ENCODE results near the gene AKAP7.
A peak's percentile ranks its signal among the peaks of the same experiment; 100 is the strongest.

AKAP7 gene

GRCh38 chr6:131288214-131288613 lies 152.9 kb downstream of the AKAP7 start:
- Histone ChIP-seq H2BK120ac (ENCODE audit: low read depth, low read length) (no peak overlapping the region), H2AK5ac (ENCODE audit: low read length) (no peak overlapping the region), H3K79me1 (ENCODE audit: low read length) (no peaks in the 10 kb centered on the region), H3K4ac (ENCODE audit: low read depth, low read length) (no peak overlapping the region), H3K27ac (ENCODE audit: low read depth, low read length) (no peak overlapping the region), H2BK15ac (replicated peaks; ENCODE audit: low read depth) (no peak overlapping the region), H3K9ac (ENCODE audit: low read length) (no peak overlapping the region), H3K23ac (ENCODE audit: low read length) (no peak overlapping the region), H4K8ac (ENCODE audit: low read depth, low read length) (no peak overlapping the region), H3K79me2 (ENCODE audit: control insufficient read depth, insufficient read depth, low read length) (no peaks in the 10 kb centered on the region), H3K4me2 (ENCODE audit: low read length) (no peak overlapping the region), H3K36me3 (ENCODE audit: control insufficient read depth, insufficient read depth, low read length) (no peaks in the 10 kb centered on the region), H3K18ac (ENCODE audit: low read length) (no peak overlapping the region), H3K4me3 (ENCODE audit: low read length) (no peak overlapping the region), H3K4me1 (ENCODE audit: control insufficient read depth, low read depth, low read length) (peaks cover 13% of the 10 kb centered on the region), H4K5ac (ENCODE audit: low read length) (no peak overlapping the region), H2BK5ac (ENCODE audit: low read length) (no peak overlapping the region), H3K27me3 (ENCODE audit: insufficient read depth, low read length, poor library complexity) (no peaks in the 10 kb centered on the region), H3K56ac (ENCODE audit: low read length) (no peak overlapping the region)
- no CpG with 5 or more reads among the region's 2 CpGs for WGBS (ENCODE audit: extremely low coverage, insufficient coverage, low lambda C conversion rate)
- no peak for DNase-seq

- H3K27ac ChIP-seq (ENCODE audit: low read depth, low read length): no peak overlapping the region
- no peak overlapping the region for H2AK5ac ChIP-seq (ENCODE audit: low read length)
- H3K23ac ChIP-seq (ENCODE audit: low read length): no peak overlapping the region
- H2BK15ac ChIP-seq (replicated peaks; ENCODE audit: low read depth): no peak overlapping the region
- no peaks in the 10 kb centered on the region for H3K79me2 ChIP-seq (ENCODE audit: control insufficient read depth, insufficient read depth, low read length)
- WGBS (ENCODE audit: extremely low coverage, insufficient coverage, low lambda C conversion rate): no CpG with 5 or more reads among the region's 4 CpGs
- H3K4me2 ChIP-seq (ENCODE audit: low read length): no peak overlapping the region
- no peak overlapping the region for H4K8ac ChIP-seq (ENCODE audit: low read depth, low read length)
- H3K56ac ChIP-seq (ENCODE audit: low read length): no peak overlapping the region
- H3K18ac ChIP-seq (ENCODE audit: low read length): no peak overlapping the region
- peaks cover 16% of the 10 kb centered on the region for H3K4me1 ChIP-seq (ENCODE audit: control insufficient read depth, low read depth, low read length)
- H2BK5ac ChIP-seq (ENCODE audit: low read length): no peak overlapping the region
- no peak overlapping the region for H3K9ac ChIP-seq (ENCODE audit: low read length)
- no peaks in the 10 kb centered on the region for H3K27me3 ChIP-seq (ENCODE audit: insufficient read depth, low read length, poor library complexity)
- H3K36me3 ChIP-seq (ENCODE audit: control insufficient read depth, insufficient read depth, low read length): no peaks in the 10 kb centered on the region
- H2BK120ac ChIP-seq (ENCODE audit: low read depth, low read length): no peak overlapping the region
- H3K79me1 ChIP-seq (ENCODE audit: low read length): no peaks in the 10 kb centered on the region
- H4K5ac ChIP-seq (ENCODE audit: low read length): no peak overlapping the region
- DNase-seq: peak; percentile 3
- no peak overlapping the region for H3K4me3 ChIP-seq (ENCODE audit: low read length)
- no peak overlapping the region for H3K4ac ChIP-seq (ENCODE audit: low read depth, low read length)
These were observed 155.7 kb downstream of the AKAP7 start for GRCh38 chr6:131290955-131291354.

- no peaks in the 10 kb centered on the region for H3K79me2 ChIP-seq (ENCODE audit: control insufficient read depth, insufficient read depth, low read length)
- no peak overlapping the region for H4K8ac ChIP-seq (ENCODE audit: low read depth, low read length)
- peak overlapping the region; percentile 71 for H3K18ac ChIP-seq (ENCODE audit: low read length)
- peaks cover 16% of the 10 kb centered on the region for H3K4me1 ChIP-seq (ENCODE audit: control insufficient read depth, low read depth, low read length)
- H3K36me3 ChIP-seq (ENCODE audit: control insufficient read depth, insufficient read depth, low read length): no peaks in the 10 kb centered on the region
- no peaks in the 10 kb centered on the region for H3K27me3 ChIP-seq (ENCODE audit: insufficient read depth, low read length, poor library complexity)
- peak; percentile 81 for DNase-seq
- no peak overlapping the region for H3K4me2 ChIP-seq (ENCODE audit: low read length)
- no peak overlapping the region for H4K5ac ChIP-seq (ENCODE audit: low read length)
- no peaks in the 10 kb centered on the region for H3K79me1 ChIP-seq (ENCODE audit: low read length)
- no peak overlapping the region for H3K9ac ChIP-seq (ENCODE audit: low read length)
- H2BK5ac ChIP-seq (ENCODE audit: low read length): no peak overlapping the region
- no peak overlapping the region for H3K23ac ChIP-seq (ENCODE audit: low read length)
- H2AK5ac ChIP-seq (ENCODE audit: low read length): no peak overlapping the region
- no CpG with 5 or more reads among the region's 2 CpGs for WGBS (ENCODE audit: extremely low coverage, insufficient coverage, low lambda C conversion rate)
- H2BK15ac ChIP-seq (replicated peaks; ENCODE audit: low read depth): peak overlapping the region; percentile 76
- no peak overlapping the region for H2BK120ac ChIP-seq (ENCODE audit: low read depth, low read length)
- H3K4ac ChIP-seq (ENCODE audit: low read depth, low read length): no peak overlapping the region
- peak overlapping the region; percentile 17 for H3K27ac ChIP-seq (ENCODE audit: low read depth, low read length)
- peak overlapping the region; percentile 53 for H3K56ac ChIP-seq (ENCODE audit: low read length)
- H3K4me3 ChIP-seq (ENCODE audit: low read length): no peak overlapping the region
These were observed 157.1 kb downstream of the AKAP7 start for GRCh38 chr6:131292145-131292938.

GRCh38 chr6:131293472-131293911 lies 158.2 kb downstream of the AKAP7 start:
- peak overlapping the region; percentile 33 for H3K9ac ChIP-seq (ENCODE audit: low read length)
- peak overlapping the region; percentile 95 for H2AK5ac ChIP-seq (ENCODE audit: low read length)
- no peaks in the 10 kb centered on the region for H3K36me3 ChIP-seq (ENCODE audit: control insufficient read depth, insufficient read depth, low read length)
- H3K79me1 ChIP-seq (ENCODE audit: low read length): no peaks in the 10 kb centered on the region
- H3K79me2 ChIP-seq (ENCODE audit: control insufficient read depth, insufficient read depth, low read length): no peaks in the 10 kb centered on the region
- H2BK15ac ChIP-seq (replicated peaks; ENCODE audit: low read depth): no peak overlapping the region
- H3K27ac ChIP-seq (ENCODE audit: low read depth, low read length): peak overlapping the region; percentile 94
- H3K4me1 ChIP-seq (ENCODE audit: control insufficient read depth, low read depth, low read length): peaks cover 16% of the 10 kb centered on the region
- WGBS (ENCODE audit: extremely low coverage, insufficient coverage, low lambda C conversion rate): no CpG with 5 or more reads among the region's 3 CpGs
- H3K23ac ChIP-seq (ENCODE audit: low read length): no peak overlapping the region
- H3K56ac ChIP-seq (ENCODE audit: low read length): peak overlapping the region; percentile 78
- no peak overlapping the region for H2BK120ac ChIP-seq (ENCODE audit: low read depth, low read length)
- peak overlapping the region; percentile 5 for H3K18ac ChIP-seq (ENCODE audit: low read length)
- no peak overlapping the region for H4K5ac ChIP-seq (ENCODE audit: low read length)
- H3K4ac ChIP-seq (ENCODE audit: low read depth, low read length): no peak overlapping the region
- H2BK5ac ChIP-seq (ENCODE audit: low read length): peak overlapping the region; percentile 98
- no peaks in the 10 kb centered on the region for H3K27me3 ChIP-seq (ENCODE audit: insufficient read depth, low read length, poor library complexity)
- no peak overlapping the region for H3K4me2 ChIP-seq (ENCODE audit: low read length)
- peak; percentile 67 for DNase-seq
- H4K8ac ChIP-seq (ENCODE audit: low read depth, low read length): no peak overlapping the region
- H3K4me3 ChIP-seq (ENCODE audit: low read length): no peak overlapping the region

GRCh38 chr6:131295081-131295480 lies 159.8 kb downstream of the AKAP7 start:
- Histone ChIP-seq H4K8ac (ENCODE audit: low read depth, low read length) (no peak overlapping the region), H3K36me3 (ENCODE audit: control insufficient read depth, insufficient read depth, low read length) (no peaks in the 10 kb centered on the region), H2BK15ac (replicated peaks; ENCODE audit: low read depth) (no peak overlapping the region), H3K79me1 (ENCODE audit: low read length) (no peaks in the 10 kb centered on the region), H2BK120ac (ENCODE audit: low read depth, low read length) (peak overlapping the region; percentile 48), H3K23ac (ENCODE audit: low read length) (no peak overlapping the region), H3K56ac (ENCODE audit: low read length) (no peak overlapping the region), H2BK5ac (ENCODE audit: low read length) (no peak overlapping the region), H3K9ac (ENCODE audit: low read length) (no peak overlapping the region), H2AK5ac (ENCODE audit: low read length) (no peak overlapping the region), H3K18ac (ENCODE audit: low read length) (peak overlapping the region; percentile 63), H3K4ac (ENCODE audit: low read depth, low read length) (peak overlapping the region; percentile 65), H3K79me2 (ENCODE audit: control insufficient read depth, insufficient read depth, low read length) (no peaks in the 10 kb centered on the region), H3K4me3 (ENCODE audit: low read length) (no peak overlapping the region), H3K4me1 (ENCODE audit: control insufficient read depth, low read depth, low read length) (peaks cover 16% of the 10 kb centered on the region), H3K4me2 (ENCODE audit: low read length) (no peak overlapping the region), H4K5ac (ENCODE audit: low read length) (no peak overlapping the region), H3K27me3 (ENCODE audit: insufficient read depth, low read length, poor library complexity) (no peaks in the 10 kb centered on the region), H3K27ac (ENCODE audit: low read depth, low read length) (no peak overlapping the region)
- DNase-seq: peak; percentile 51
- no CpG with 5 or more reads among the region's 10 CpGs for WGBS (ENCODE audit: extremely low coverage, insufficient coverage, low lambda C conversion rate)
